ENCODE data around the gene PITPNC1. TPM values are rescaled to one million over a fixed set of nuclear protein-coding genes. Genes with fewer than 3 reads are reported as not detected.

Gene PITPNC1
- total RNA-seq, 1 donor from 2014 or later: 40.3 TPM

- no peak for DNase-seq
- peaks cover 2% of the 10 kb centered on the region for H3K27me3 Mint-ChIP-seq (ENCODE audit: unreplicated experiment)
- no peak overlapping the region for H3K4me3 Mint-ChIP-seq (ENCODE audit: unreplicated experiment)
- no peak for TF ChIP-seq CTCF (IDR thresholded peaks at IDR 0.05; ENCODE audit: partially characterized antibody, unreplicated experiment)
- H3K36me3 Mint-ChIP-seq (ENCODE audit: unreplicated experiment): peaks cover 4% of the 10 kb centered on the region
- no peak overlapping the region for H3K27ac Mint-ChIP-seq (ENCODE audit: unreplicated experiment)
- H3K9me3 Mint-ChIP-seq (ENCODE audit: unreplicated experiment): no peaks in the 10 kb centered on the region
- no peaks in the 10 kb centered on the region for H3K4me1 Mint-ChIP-seq (ENCODE audit: low read depth, unreplicated experiment)
Observed at GRCh38 chr17:67711916-67712315, 334.8 kb downstream of the PITPNC1 start.

GRCh38 chr17:67712375-67712774 lies 335.3 kb downstream of the PITPNC1 start:
- H3K27me3 Mint-ChIP-seq (ENCODE audit: unreplicated experiment): peaks cover 2% of the 10 kb centered on the region
- no peak for DNase-seq
- H3K9me3 Mint-ChIP-seq (ENCODE audit: unreplicated experiment): no peaks in the 10 kb centered on the region
- H3K4me1 Mint-ChIP-seq (ENCODE audit: low read depth, unreplicated experiment): no peaks in the 10 kb centered on the region
- no peak overlapping the region for H3K4me3 Mint-ChIP-seq (ENCODE audit: unreplicated experiment)
- no peak for TF ChIP-seq CTCF (IDR thresholded peaks at IDR 0.05; ENCODE audit: partially characterized antibody, unreplicated experiment)
- peaks cover 4% of the 10 kb centered on the region for H3K36me3 Mint-ChIP-seq (ENCODE audit: unreplicated experiment)
- H3K27ac Mint-ChIP-seq (ENCODE audit: unreplicated experiment): no peak overlapping the region

GRCh38 chr17:67713169-67713568 lies 336.1 kb downstream of the PITPNC1 start:
- no peak overlapping the region for H3K27ac Mint-ChIP-seq (ENCODE audit: unreplicated experiment)
- DNase-seq: no peak
- peaks cover 4% of the 10 kb centered on the region for H3K36me3 Mint-ChIP-seq (ENCODE audit: unreplicated experiment)
- H3K4me3 Mint-ChIP-seq (ENCODE audit: unreplicated experiment): no peak overlapping the region
- peaks cover 2% of the 10 kb centered on the region for H3K27me3 Mint-ChIP-seq (ENCODE audit: unreplicated experiment)
- H3K4me1 Mint-ChIP-seq (ENCODE audit: low read depth, unreplicated experiment): no peaks in the 10 kb centered on the region
- no peaks in the 10 kb centered on the region for H3K9me3 Mint-ChIP-seq (ENCODE audit: unreplicated experiment)
- TF ChIP-seq CTCF (IDR thresholded peaks at IDR 0.05; ENCODE audit: partially characterized antibody, unreplicated experiment): no peak

GRCh38 chr17:67716405-67716798 lies 339.3 kb downstream of the PITPNC1 start:
- Mint-ChIP-seq H3K4me3 (ENCODE audit: unreplicated experiment) (peak overlapping the region; percentile 42), H3K4me1 (ENCODE audit: low read depth, unreplicated experiment) (no peaks in the 10 kb centered on the region), H3K36me3 (ENCODE audit: unreplicated experiment) (peaks cover 4% of the 10 kb centered on the region), H3K27ac (ENCODE audit: unreplicated experiment) (no peak overlapping the region), H3K9me3 (ENCODE audit: unreplicated experiment) (no peaks in the 10 kb centered on the region), H3K27me3 (ENCODE audit: unreplicated experiment) (peaks cover 2% of the 10 kb centered on the region)
- DNase-seq: no peak
- no peak for TF ChIP-seq CTCF (IDR thresholded peaks at IDR 0.05; ENCODE audit: partially characterized antibody, unreplicated experiment)

- no peaks in the 10 kb centered on the region for H3K27me3 Mint-ChIP-seq (ENCODE audit: unreplicated experiment)
- H3K27ac Mint-ChIP-seq (ENCODE audit: unreplicated experiment): peak overlapping the region; percentile 93
- H3K4me3 Mint-ChIP-seq (ENCODE audit: unreplicated experiment): peak overlapping the region; percentile 97
- no peaks in the 10 kb centered on the region for H3K4me1 Mint-ChIP-seq (ENCODE audit: low read depth, unreplicated experiment)
- TF ChIP-seq CTCF (IDR thresholded peaks at IDR 0.05; ENCODE audit: partially characterized antibody, unreplicated experiment): no peak
- peaks cover 4% of the 10 kb centered on the region for H3K36me3 Mint-ChIP-seq (ENCODE audit: unreplicated experiment)
- no peaks in the 10 kb centered on the region for H3K9me3 Mint-ChIP-seq (ENCODE audit: unreplicated experiment)
- no peak for DNase-seq
Observed at GRCh38 chr17:67717192-67717623, 340.1 kb downstream of the PITPNC1 start.
